Osteocyte (in vitro differentiated cells): ENCODE results near the gene ZNRF4. TPM values are rescaled to one million over a fixed set of nuclear protein-coding genes. Genes with fewer than 3 reads are reported as not detected.

Experiments used
- DNase-seq: peaks from one replicate; pipeline ENCODE4 v3.0.0; 2021; ENCODE audit warnings: mixed read lengths; ENCODE audit not compliant: unreplicated experiment; ENCODE audit errors: extremely low spot score
- H3K27ac Mint-ChIP-seq: one replicate; pipeline ENCODE4 v1.8.0; 2021; ENCODE audit warnings: mild to moderate bottlenecking, mixed read lengths; ENCODE audit not compliant: unreplicated experiment
- H3K27me3 Mint-ChIP-seq: one replicate; pipeline ENCODE4 v1.8.0; 2021; ENCODE audit warnings: mixed read lengths; ENCODE audit not compliant: unreplicated experiment
- H3K36me3 Mint-ChIP-seq: one replicate; pipeline ENCODE4 v1.8.0; 2021; ENCODE audit warnings: mixed read lengths; ENCODE audit not compliant: unreplicated experiment
- H3K4me1 Mint-ChIP-seq: one replicate; pipeline ENCODE4 v1.8.0; 2021; ENCODE audit warnings: mixed read lengths; ENCODE audit not compliant: unreplicated experiment
- H3K4me3 Mint-ChIP-seq: one replicate; pipeline ENCODE4 v1.8.0; 2021; ENCODE audit warnings: mild to moderate bottlenecking, moderate library complexity, mixed read lengths; ENCODE audit not compliant: unreplicated experiment
- H3K9me3 Mint-ChIP-seq: one replicate; pipeline ENCODE4 v1.8.0; 2021; ENCODE audit warnings: mixed read lengths; ENCODE audit not compliant: unreplicated experiment
- CTCF ChIP-seq: fragments of 200-600 bp; sonication (generic); IDR thresholded peaks from 2 replicates; pipeline ENCODE4 v1.5.0; 2021; ENCODE audit warnings: antibody characterized with exemption, mild to moderate bottlenecking, moderate library complexity
- total RNA-seq: library from RNA; stranded (reverse); gene quantifications from 2 replicates; pipeline ENCODE4 v1.2.1, GENCODE V29; 2021

ZNRF4 gene
- total RNA-seq, 1 donor from 2014 or later, result not detected

DNA sequence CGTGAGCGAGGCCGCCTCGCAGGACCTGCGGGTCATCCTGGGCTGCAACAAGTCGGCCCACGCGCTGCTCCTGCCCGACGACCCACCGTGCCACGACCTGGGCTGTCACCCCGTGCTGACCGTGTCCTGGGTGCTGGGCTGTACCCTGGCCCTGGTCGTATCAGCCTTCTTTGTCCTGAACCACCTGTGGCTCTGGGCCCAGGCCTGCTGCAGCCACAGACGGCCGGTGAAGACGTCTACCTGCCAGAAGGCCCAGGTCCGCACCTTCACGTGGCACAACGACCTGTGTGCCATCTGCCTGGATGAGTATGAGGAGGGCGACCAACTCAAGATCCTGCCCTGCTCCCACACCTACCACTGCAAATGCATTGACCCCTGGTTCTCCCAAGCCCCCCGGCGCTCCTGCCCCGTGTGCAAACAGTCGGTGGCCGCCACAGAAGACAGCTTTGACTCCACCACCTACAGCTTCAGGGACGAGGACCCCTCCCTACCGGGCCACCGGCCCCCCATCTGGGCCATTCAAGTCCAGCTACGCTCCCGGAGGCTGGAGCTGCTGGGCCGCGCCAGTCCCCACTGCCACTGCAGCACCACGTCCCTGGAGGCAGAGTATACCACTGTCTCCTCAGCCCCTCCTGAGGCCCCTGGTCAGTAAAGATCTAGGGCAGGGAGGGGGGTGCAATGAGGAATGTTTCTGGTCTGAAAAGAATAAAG lies 1.1 kb downstream of the ZNRF4 start:
- Mint-ChIP-seq H3K4me3 (no peak overlapping the region), H3K4me1 (no peaks in the 10 kb centered on the region), H3K9me3 (no peaks in the 10 kb centered on the region), H3K27ac (no peak overlapping the region), H3K36me3 (no peaks in the 10 kb centered on the region), H3K27me3 (peaks cover 11% of the 10 kb centered on the region)
- TF ChIP-seq CTCF, result no peak
- no peak for DNase-seq

DNA sequence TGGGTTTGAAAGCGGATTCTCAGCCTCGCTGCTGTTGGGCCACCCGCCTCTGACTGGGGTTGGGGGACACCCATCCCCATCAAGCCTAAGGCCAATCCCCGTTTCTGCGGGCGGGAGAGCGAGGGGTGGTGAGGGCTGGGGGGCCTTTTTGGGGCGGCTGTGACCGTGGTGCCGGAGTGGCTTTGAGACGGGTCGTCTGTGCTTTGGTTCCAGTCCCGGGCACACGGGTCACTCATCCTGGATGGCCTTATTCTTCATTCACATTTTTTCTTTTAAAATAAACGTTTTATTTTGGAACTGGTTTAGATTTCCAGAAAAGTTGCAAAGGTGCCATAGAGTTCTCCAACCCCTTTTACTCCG lies 1.6 kb downstream of the ZNRF4 start:
- DNase-seq, result no peak
- Mint-ChIP-seq H3K27ac (no peak overlapping the region), H3K4me3 (no peak overlapping the region), H3K9me3 (no peaks in the 10 kb centered on the region), H3K4me1 (no peaks in the 10 kb centered on the region), H3K27me3 (peaks cover 11% of the 10 kb centered on the region), H3K36me3 (no peaks in the 10 kb centered on the region)
- no peak for TF ChIP-seq CTCF

DNA sequence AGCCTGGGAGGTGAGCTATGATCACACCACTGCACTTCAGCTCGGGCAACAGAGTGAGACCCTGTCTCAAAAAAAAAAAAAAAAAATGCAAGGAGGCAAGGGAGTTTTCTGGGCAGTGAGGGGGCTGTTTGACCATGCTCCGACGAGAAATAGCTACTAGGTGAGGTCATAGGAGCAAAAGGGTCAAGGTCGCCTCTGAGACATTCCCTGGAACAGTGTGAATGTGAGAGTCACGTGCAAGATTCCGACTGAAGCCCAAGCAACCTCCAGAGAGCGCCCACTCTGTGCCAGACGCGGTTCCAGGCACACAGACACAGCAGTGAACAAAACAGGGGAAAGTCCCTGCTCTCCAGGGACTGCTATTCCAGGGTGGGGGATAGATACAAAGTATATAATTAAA lies 2.5 kb downstream of the ZNRF4 start:
- Mint-ChIP-seq H3K4me1 (no peaks in the 10 kb centered on the region), H3K4me3 (no peak overlapping the region), H3K9me3 (peaks cover under 1% of the 10 kb centered on the region), H3K27me3 (peaks cover 16% of the 10 kb centered on the region), H3K36me3 (no peaks in the 10 kb centered on the region), H3K27ac (no peak overlapping the region)
- TF ChIP-seq CTCF, result no peak
- no peak for DNase-seq

DNA sequence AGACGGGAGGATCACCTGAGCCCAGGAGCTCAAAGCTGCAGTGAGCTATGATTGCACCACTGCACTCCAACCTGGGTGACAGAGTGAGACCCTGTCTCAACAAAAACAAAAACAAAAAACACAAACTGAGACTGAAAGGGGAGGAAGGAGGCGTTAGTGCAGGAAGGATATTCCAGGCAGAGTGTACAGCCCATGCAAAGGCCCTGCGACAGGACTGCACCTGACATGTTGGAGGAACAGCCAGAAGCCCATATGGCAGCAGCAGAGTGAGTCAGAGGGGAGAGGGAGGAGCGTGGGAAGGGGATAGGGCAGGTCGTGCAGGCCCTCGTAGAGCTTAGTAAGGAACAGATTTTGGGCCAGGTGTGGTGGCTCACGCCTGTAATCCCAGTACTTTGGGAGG lies 3.2 kb downstream of the ZNRF4 start:
- no peak overlapping the region for H3K27ac Mint-ChIP-seq
- no peak for DNase-seq

GRCh38 chr19:5459360-5459759 lies 4.1 kb downstream of the ZNRF4 start:
- no peaks in the 10 kb centered on the region for H3K36me3 Mint-ChIP-seq
- H3K9me3 Mint-ChIP-seq, result peaks cover 4% of the 10 kb centered on the region
- DNase-seq, result no peak
- TF ChIP-seq CTCF, result no peak
- H3K27ac Mint-ChIP-seq, result no peak overlapping the region
- peaks cover 32% of the 10 kb centered on the region for H3K27me3 Mint-ChIP-seq
- no peaks in the 10 kb centered on the region for H3K4me1 Mint-ChIP-seq
- no peak overlapping the region for H3K4me3 Mint-ChIP-seq

More for the DNA sequence above, 3.2 kb downstream of the ZNRF4 start:
- H3K36me3 Mint-ChIP-seq, result no peaks in the 10 kb centered on the region
- TF ChIP-seq CTCF, result no peak
- H3K4me3 Mint-ChIP-seq, result no peak overlapping the region
- H3K27me3 Mint-ChIP-seq, result peaks cover 23% of the 10 kb centered on the region
- peaks cover 4% of the 10 kb centered on the region for H3K9me3 Mint-ChIP-seq
- no peaks in the 10 kb centered on the region for H3K4me1 Mint-ChIP-seq
